Parathyroid adenoma (tissue), 2 donors: ENCODE results near the gene KIF14.

Experiments used
- H2AFZ ChIP-seq: fragments of 300-600 bp; sonication (generic); one replicate; pipeline ENCODE4 v1.7.0; 2017; ENCODE audit warnings: antibody characterized with exemption, mild to moderate bottlenecking
- H3K27ac ChIP-seq: fragments of 300-600 bp; sonication (generic); one replicate; pipeline ENCODE4 v1.7.0; 2017
- H3K27me3 ChIP-seq: fragments of 300-600 bp; sonication (generic); one replicate; pipeline ENCODE4 v1.7.0; 2017; ENCODE audit warnings: low read length; ENCODE audit not compliant: control insufficient read depth, insufficient read depth
- H3K36me3 ChIP-seq: fragments of 300-600 bp; sonication (generic); one replicate; pipeline ENCODE4 v1.7.0; 2017; ENCODE audit warnings: low read length; ENCODE audit not compliant: control insufficient read depth, insufficient read depth
- H3K4me1 ChIP-seq: fragments of 300-600 bp; sonication (generic); one replicate; pipeline ENCODE4 v1.7.0; 2017; ENCODE audit warnings: control low read depth
- H3K4me2 ChIP-seq: fragments of 300-600 bp; sonication (generic); one replicate; pipeline ENCODE4 v1.7.0; 2017; ENCODE audit warnings: low read length
- H3K4me3 ChIP-seq: fragments of 300-600 bp; sonication (generic); one replicate; pipeline ENCODE4 v1.7.0; 2017; ENCODE audit warnings: low read depth, low read length
- H3K79me2 ChIP-seq: fragments of 300-600 bp; sonication (generic); one replicate; pipeline ENCODE4 v1.7.0; 2017; ENCODE audit warnings: control low read depth
- H3K9ac ChIP-seq: fragments of 300-600 bp; sonication (generic); one replicate; pipeline ENCODE4 v1.7.0; 2017; ENCODE audit warnings: mild to moderate bottlenecking
- H3K9me3 ChIP-seq: fragments of 300-600 bp; sonication (generic); one replicate; pipeline ENCODE4 v1.7.0; 2017; ENCODE audit warnings: low read length; ENCODE audit not compliant: control insufficient read depth
- TF ChIP-seq, protein P1 (sequence below): fragments of 300-600 bp; sonication (generic); IDR thresholded peaks from one replicate; pipeline ENCODE4 v1.7.0; 2017; ENCODE audit warnings: antibody characterized with exemption, mild to moderate bottlenecking
- donor health status: primary hyperparathyroidism.

KIF14 gene

DNA sequence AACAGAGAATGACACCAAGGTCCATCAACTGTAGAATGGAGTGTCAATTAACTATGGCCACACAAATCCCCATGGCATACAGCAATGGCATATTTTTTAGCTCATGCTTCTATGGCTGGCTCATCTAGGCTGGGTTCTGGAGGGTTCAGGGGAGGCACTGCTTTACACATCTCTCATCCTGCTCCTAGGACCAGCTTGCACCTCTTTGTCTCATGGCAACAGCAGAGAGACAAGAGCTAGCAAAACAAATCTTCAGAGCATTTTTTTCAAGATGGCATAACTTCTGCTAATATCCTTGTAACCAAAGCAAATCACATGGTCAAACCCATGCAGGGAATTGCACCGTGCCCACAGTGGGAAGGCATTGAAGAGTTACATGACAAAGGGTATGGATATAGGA, 82.4 kb downstream of the KIF14 start:
- Histone ChIP-seq H2AFZ (no peak overlapping the region), H3K9me3 (no peaks in the 10 kb centered on the region), H3K4me3 (no peak overlapping the region), H3K27ac (no peak overlapping the region), H3K4me1 (no peaks in the 10 kb centered on the region), H3K27me3 (no peaks in the 10 kb centered on the region), H3K36me3 (no peaks in the 10 kb centered on the region), H3K4me2 (no peak overlapping the region), H3K79me2 (no peaks in the 10 kb centered on the region), H3K9ac (no peak overlapping the region)
- TF ChIP-seq, protein P1, sequence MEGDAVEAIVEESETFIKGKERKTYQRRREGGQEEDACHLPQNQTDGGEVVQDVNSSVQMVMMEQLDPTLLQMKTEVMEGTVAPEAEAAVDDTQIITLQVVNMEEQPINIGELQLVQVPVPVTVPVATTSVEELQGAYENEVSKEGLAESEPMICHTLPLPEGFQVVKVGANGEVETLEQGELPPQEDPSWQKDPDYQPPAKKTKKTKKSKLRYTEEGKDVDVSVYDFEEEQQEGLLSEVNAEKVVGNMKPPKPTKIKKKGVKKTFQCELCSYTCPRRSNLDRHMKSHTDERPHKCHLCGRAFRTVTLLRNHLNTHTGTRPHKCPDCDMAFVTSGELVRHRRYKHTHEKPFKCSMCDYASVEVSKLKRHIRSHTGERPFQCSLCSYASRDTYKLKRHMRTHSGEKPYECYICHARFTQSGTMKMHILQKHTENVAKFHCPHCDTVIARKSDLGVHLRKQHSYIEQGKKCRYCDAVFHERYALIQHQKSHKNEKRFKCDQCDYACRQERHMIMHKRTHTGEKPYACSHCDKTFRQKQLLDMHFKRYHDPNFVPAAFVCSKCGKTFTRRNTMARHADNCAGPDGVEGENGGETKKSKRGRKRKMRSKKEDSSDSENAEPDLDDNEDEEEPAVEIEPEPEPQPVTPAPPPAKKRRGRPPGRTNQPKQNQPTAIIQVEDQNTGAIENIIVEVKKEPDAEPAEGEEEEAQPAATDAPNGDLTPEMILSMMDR: no peak

DNA sequence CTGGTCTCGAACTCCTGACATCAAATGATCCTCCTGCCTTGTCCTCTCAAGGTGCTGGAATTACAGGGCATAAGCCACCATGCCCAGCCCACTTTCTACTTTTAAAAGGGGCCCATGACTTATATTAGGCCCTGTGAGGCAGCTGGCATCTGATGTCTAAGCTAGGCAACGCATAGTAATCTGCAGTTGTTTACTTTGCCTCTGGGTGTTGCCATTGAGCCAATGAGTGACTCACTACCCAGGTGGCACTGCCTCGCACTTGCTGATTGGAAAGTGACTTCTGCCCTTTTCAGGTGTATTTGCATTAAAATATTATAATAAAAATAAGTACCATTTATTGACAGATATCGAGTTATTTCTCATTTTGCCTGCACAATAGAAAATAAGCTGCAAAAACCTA, 84.9 kb downstream of the KIF14 start:
- no peak overlapping the region for H3K4me2 ChIP-seq
- H3K27me3 ChIP-seq: no peaks in the 10 kb centered on the region
- no peak overlapping the region for H3K9ac ChIP-seq
- H3K9me3 ChIP-seq: no peaks in the 10 kb centered on the region
- H3K79me2 ChIP-seq: no peaks in the 10 kb centered on the region
- H3K27ac ChIP-seq: no peak overlapping the region
- no peaks in the 10 kb centered on the region for H3K36me3 ChIP-seq
- no peak overlapping the region for H3K4me3 ChIP-seq
- no peaks in the 10 kb centered on the region for H3K4me1 ChIP-seq
- TF ChIP-seq, protein P1: no peak
- no peak overlapping the region for H2AFZ ChIP-seq

DNA sequence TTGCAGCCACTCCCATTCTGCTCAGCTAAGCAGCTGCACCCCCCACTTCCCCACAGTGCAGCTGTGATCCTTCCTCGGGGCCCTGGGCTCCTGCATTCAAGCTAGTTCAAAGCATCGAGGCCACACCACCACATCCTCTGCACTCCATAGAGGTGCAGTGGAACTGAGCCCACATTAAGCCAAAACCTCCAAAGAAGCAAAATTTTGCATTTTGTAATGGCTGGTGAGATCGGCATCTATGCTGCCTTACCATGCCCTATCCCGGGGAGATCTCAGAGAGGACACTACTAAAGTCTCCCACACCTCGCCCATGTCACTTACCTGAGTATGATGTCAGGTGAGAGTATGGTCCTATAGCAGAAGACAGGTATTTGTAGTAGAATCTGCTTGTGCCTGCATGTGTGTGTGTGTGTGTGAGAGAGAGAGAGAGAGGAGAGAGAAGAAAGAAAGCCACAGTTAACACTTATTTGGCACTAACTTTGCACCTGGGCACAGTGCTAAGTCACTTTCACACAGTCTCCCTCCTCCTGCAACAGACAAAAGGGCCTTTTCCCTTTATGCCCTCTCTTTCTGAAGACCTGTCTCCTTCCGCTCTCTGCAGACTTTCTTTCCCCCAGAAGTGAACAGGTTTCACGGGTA, 89.8 kb downstream of the KIF14 start:
- TF ChIP-seq, protein P1: no peak
- H3K4me2 ChIP-seq: no peak overlapping the region

DNA sequence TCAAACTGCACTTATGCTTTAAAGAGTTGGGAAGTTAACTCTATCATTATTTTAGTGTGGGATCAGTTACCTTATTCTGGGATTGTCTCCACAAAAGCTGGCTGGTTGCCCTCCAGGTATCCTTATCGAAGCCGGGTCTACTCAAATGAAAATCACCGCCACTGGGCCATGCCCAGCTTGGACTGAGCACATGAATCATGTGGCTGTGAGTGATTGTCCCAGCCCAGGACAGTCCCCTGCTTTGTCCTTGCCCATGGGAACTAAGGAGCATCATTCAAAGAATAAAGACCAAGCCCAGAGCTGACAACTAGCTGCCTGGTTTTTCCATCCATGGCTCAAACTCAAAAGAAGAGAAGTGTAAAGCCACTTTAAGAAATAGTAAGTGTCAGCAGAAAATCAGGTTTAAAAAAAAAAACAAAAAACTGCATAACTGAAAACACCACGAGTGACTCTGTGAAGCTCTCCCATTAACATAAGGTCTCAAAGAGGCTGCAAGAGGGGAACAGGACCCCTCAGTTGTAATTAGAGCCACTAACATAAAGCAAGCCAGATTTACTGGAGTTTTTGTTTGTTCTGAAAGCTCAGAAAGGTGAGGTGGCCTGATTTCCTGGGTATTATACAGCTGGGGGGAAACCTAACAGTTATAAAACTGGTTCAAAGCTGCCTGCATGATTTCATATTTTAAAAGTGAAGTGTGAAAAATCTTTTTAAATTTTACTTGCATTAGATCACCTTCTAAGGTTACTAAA, 91.5 kb downstream of the KIF14 start:
- H3K79me2 ChIP-seq: no peaks in the 10 kb centered on the region
- no peak overlapping the region for H3K9ac ChIP-seq
- H3K36me3 ChIP-seq: no peaks in the 10 kb centered on the region
- TF ChIP-seq, protein P1: no peak
- H3K27me3 ChIP-seq: no peaks in the 10 kb centered on the region
- no peak overlapping the region for H3K4me2 ChIP-seq
- H3K27ac ChIP-seq: no peak overlapping the region
- no peak overlapping the region for H3K4me3 ChIP-seq
- no peaks in the 10 kb centered on the region for H3K9me3 ChIP-seq
- no peak overlapping the region for H2AFZ ChIP-seq
- no peaks in the 10 kb centered on the region for H3K4me1 ChIP-seq

More for the DNA sequence above, 89.8 kb downstream of the KIF14 start:
- Histone ChIP-seq H3K36me3 (no peaks in the 10 kb centered on the region), H3K79me2 (no peaks in the 10 kb centered on the region), H3K4me1 (no peaks in the 10 kb centered on the region), H3K9ac (no peak overlapping the region), H3K27ac (no peak overlapping the region), H3K4me3 (no peak overlapping the region), H2AFZ (no peak overlapping the region), H3K9me3 (no peaks in the 10 kb centered on the region), H3K27me3 (no peaks in the 10 kb centered on the region)
